HG02759 (cell line): ENCODE data around the gene SH3BP5.

ENCODE experiments used
- ATAC-seq: cut with Tn5 transposase; IDR thresholded peaks from one replicate; pipeline ENCODE4 v1.9.1; 2021; ENCODE audit warnings: mild to moderate bottlenecking, moderate library complexity; ENCODE audit not compliant: unreplicated experiment

The SH3BP5 gene

GRCh38 chr3:15207836-15208504, 124.4 kb downstream of the SH3BP5 start:
- ATAC-seq = no peak

DNA sequence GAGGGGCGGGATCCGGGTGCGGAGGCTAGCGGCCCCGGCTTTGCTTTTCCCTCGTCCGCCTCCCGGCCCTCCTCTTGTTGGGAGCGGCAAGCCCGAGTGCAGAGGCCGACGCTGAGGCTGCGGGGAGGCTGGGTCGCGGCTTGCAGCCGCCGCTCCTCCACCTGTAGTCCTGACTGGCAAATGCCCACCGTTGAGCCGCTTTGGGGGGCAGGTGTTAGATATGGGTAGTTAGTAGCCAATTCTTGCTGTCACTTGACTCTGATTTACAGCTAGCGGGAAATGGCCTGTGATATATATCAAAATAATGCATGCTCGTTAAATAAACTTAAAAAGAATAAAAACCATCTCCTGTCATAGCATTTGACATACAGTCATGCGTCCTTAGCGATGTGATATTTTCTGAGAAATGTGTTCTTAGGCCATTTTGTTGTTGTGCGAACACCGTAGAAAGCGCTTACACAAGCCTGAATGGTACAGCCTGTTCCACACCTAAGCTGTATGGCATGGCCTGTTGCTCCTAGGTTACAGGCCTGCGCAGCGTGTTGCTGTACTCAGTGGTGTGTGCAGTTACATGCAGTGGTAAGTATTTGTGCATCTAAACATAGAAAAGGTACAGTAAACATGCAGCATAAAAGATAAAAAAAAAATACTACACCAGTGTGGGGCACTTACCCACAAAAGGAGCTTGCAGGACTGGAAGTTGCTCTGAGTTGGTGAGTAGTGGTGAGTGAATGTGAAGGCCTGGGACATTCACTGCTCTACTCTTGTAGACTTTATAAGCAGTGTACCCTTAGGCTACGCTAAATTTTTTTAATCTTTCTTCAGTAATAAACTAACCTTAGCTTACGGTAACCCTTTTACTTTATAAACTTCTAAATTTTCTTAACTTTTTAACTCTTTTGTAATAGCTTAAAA, 125.5 kb downstream of the SH3BP5 start:
- ATAC-seq = no peak

- peak; percentile 91 for ATAC-seq
Observed at GRCh38 chr3:15205934-15206661, 126.3 kb downstream of the SH3BP5 start, which contains the start of gene CAPN7. Gene CAPN7, plus strand, starts transcription at chr3:15206246. Its CDS starts 250 bp downstream, at chr3:15206496.

DNA sequence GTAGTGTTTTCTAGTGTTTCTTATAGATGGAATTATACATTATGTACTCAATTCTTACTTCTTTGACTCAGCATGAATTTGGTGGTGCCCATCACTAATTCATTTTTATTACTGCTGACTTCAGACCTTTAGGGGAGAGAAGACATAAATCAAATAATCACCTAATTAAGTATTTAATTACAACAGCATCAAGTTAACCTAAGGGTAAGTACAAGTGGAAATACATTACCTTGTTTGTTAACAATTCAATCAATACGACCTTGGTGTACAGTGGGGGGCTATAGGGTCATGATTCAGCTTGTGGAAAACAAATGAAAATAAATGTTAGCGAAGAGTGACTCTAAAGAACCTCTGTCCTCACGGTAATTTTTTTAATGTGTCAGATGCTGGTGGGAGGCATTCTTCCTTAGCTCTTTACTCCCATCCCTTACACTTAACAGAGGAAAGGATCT, 126.9 kb downstream of the SH3BP5 start:
- no peak for ATAC-seq
